Measurements from ENCODE around the gene APOBEC3H.
"Not testable (repeated sequence)": the region's sequence is repeated elsewhere in the genome, so short reads cannot be mapped to it uniquely, and the experiment has no call there.

GRCh38 chr22:39072581-39072981 lies 24.5 kb upstream of the APOBEC3H start:
- TF ChIP-seq POLR2AphosphoS5 (IDR thresholded peaks at IDR 0.05; ENCODE audit: low read depth, low read length); CTCF (IDR thresholded peaks at IDR 0.05); REST (IDR thresholded peaks at IDR 0.05; ENCODE audit: insufficient read depth in 1 of 2, low read depth in 2 of 2, low read length in 1 of 2): not testable (repeated sequence)

All from Panc1 (cell line).